Endometrium (tissue), 2 donors: ENCODE data around the gene ZNF223.

Experiments used
- FAIRE-seq: peaks from 2 replicates; lab custom pipeline; 2012; peaks lifted over from hg19 to GRCh38; lab: Jason Lieb, UNC
- donor health status: control.
- donor health status: control.

Gene ZNF223

DNA sequence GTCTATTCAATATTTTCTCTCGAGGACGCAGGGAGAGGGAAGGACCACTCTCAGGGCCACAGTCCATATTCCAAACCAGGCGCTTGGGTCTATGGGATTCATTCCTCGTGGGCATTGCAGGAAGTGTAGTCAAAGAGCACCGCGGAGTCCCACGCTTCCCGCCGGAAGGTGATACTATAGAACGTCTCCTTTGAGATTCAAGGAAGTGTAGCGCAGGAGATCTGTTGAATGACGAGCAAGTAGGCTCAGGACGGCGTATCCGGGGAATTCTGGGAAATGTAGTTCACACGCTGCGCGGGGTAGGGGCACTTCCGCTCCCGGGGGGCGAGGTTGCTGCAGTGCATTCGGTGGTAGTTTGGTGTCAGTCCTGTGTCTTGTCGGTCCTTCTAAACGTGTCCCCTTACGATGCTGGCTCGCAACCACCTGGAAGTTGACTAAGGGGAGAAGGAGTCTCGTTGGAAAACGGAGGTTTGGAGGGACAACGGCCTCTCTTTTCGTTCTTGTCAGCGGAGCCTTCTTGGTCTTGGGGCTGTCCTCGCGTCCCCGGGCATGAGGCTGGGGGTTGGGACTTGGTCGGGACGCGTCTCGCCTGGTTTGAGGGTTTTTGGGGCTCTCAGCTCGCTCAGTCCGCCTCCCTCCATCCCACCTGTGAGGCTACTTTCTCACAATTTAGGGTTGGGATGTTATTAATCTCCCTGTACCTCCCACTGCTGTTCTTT, 20.1 kb downstream of the ZNF223 start, which contains the start of gene ZNF284:
Gene ZNF284, plus strand, starts transcription at position 336 of the 719 bp plus-strand sequence. CDS start 4,231 bp downstream, outside the sequence.
- peak; percentile 55 for FAIRE-seq

DNA sequence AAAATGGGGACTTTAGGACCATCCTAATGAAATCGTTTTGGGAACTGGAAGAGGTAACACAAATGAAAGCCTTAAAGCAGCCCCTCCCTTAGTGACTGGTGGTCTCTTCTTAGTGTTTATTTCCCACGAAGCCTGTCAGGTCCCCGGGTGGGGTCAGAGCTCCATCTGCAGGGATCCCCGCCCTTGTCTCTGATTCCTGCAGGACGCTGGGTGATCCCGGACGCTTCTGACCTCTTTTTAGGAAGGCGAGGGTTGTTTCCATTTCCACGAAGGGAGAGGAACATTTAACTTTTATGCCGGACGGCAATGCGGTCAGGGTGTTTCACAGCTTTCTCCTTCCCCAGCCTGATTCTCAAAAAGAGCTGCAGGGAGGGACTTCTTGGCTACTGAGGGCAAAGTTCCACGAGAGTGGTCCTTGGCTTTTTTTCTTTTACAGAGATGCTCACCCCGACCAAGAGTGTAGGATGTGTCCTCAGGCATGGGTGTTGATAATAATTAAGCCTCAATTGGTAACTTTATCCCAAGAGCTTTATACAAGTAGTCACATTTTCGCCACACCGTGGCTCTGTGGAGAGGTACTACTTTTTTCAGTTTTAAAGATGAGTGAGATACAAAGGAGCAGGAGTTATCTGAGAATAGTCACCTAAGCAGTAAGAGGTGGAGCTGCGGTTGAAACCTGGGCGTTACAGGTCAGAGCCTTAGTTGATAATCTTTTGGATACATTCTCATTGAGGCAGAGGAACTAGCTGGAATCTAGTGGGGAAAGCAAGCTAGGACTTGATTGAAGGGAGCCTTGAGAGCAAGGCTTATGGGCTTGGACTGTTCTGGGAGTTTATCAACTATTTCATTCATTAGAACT, 20.9 kb downstream of the ZNF223 start:
- no peak for FAIRE-seq

DNA sequence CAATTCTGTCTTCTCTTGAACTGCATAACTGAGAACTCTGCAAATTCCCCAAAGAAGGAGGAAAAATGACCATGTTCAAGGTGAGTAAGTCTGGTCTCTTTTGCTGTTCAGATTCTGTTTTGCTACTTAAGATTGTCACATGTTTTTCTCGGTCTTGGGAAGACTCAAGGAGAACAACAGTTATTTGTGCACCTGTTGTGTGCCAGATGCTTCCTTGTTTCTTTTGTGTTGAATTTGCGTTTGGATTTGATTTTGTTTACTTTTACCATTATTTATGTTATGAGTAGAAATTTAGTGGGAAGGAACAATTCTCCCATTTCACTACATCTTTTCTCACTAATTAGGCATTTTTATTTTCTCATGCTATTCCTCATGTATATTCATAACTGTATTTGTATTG, 24.5 kb downstream of the ZNF223 start:
- no peak for FAIRE-seq

DNA sequence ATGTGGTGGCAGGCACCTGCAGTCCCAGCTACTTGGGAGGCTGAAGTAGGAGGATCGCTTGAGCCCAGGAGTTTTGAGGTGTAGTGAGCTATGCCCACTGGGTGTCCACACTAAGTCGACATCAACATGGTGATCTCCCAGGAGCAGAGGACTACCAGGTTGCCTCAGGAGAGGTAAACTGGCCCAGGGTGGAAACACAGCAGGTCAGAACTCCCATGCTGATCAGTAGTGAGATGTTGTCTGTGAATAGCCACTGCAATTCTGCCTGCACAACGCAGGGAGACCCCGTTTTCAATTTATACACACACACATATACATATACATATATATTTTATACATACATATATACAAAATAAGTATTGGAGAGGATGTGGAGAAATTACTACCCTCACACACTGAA, 40.3 kb downstream of the ZNF223 start:
- FAIRE-seq: no peak

DNA sequence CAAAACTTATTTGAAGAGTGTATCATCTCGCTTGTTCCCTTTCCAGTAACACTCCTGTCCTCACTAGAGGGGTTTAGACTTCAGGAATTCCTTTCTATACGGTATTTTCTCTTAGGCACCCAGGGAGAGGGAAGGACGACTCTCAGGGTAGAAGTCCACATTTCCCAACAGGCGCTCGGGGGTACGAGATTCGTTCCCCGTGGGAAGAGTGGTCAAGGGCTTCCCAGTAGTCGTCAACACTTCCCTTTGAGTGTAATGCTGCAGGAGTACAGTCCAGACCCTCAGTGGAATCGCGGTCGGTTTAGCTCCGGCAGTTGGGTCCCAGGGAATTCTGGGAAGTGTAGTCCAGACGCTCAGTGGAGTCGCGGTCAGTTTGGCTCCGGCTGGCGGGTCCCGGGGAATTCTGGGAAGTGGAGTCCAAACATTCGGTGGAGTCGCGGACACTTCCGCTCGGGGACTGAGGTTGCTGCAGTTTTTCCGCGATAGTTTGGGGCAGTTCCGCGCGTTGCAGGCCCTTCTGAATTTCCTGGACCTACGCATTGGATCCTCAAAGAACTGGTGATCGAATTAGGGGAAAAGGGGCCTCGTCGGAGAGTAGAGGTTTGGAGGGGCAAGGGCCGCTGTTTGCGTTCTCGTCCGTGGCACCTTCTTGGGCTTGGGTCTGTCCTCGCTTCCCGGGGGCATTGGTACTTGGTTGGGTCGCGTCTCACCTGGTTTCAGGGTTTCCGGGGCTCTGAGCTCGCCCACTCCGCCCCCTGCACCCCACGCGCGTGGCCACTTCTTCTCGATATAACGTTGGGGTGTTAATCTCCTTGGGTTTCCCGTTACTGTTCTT, 42.3 kb downstream of the ZNF223 start, which contains the start of gene ZNF224:
Gene ZNF224, plus strand, starts transcription at position 431 of the 835 bp plus-strand sequence. CDS start 3,513 bp downstream, outside the sequence.
- peak; percentile 95 for FAIRE-seq

DNA sequence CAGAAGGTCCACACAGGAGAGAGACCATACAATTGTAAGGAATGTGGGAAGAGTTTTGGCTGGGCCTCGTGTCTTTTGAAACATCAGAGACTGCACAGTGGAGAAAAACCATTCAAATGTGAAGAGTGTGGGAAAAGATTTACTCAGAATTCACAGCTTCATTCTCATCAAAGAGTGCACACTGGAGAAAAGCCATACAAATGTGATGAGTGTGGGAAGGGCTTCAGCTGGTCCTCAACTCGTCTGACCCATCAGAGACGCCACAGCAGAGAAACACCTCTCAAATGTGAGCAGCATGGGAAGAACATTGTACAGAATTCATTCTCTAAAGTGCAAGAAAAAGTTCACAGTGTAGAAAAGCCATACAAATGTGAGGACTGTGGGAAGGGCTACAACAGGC, 55.9 kb downstream of the ZNF223 start:
- no peak for FAIRE-seq

DNA sequence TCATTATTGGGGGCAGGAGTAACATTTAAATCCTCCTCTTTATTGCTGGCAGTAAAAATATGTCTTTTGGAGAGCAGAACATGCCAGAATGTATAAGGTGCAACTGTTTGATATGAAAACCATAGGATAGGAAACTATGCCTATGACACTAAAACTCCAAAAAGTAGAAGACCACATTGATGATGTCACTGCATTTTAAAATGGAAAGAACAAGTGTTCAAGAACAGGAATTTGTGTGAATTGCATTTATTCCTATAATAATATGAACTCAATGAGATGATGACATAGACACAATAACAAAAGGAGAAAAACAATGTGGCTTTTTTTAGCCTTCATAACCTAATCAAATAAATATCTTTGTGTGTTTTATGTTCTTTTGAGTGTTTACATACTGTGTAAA, 57.6 kb downstream of the ZNF223 start:
- FAIRE-seq: no peak

DNA sequence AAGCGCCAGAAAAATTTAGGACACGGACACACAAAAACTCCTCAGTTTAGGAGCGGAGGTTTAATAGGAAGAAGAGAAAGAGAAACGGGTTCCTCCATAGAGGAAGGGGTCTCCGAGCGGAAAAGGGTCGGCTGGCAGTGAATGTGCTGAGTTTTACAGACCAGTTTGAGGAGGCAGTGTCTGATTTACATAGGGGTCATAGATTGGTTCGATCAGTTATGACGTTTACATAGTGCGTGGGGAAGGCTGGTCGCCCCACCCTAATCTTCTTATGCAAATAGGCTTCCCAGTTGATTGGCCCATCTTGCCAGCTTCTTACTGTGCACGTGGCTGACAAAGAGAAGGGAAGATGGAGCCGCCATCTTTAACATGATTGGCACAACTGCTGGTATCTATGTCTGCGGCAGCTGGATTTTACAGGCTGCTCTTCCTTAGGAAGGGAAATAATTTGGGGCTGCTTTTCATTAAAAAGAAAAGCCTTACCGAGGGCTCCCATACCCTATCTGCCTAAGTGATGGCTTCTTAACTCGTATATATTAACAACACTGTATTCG, 60.2 kb downstream of the ZNF223 start:
- FAIRE-seq: no peak

DNA sequence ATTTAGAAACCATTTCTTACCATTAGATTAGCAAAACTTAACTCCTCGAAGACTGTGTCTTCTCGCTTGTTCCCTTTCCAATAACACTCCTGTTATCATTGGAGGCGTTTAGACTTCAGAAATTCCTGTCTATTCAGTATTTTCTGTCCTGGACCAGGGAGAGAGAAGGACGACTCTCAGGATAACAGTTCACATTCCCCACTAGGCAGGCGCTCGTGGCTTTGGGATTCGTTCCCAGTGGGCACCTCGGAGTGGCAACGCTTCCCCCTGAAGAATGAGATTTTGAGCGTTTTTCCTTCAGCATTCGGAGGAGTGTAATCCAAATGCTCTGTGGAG, 60.9 kb downstream of the ZNF223 start:
- no peak for FAIRE-seq

DNA sequence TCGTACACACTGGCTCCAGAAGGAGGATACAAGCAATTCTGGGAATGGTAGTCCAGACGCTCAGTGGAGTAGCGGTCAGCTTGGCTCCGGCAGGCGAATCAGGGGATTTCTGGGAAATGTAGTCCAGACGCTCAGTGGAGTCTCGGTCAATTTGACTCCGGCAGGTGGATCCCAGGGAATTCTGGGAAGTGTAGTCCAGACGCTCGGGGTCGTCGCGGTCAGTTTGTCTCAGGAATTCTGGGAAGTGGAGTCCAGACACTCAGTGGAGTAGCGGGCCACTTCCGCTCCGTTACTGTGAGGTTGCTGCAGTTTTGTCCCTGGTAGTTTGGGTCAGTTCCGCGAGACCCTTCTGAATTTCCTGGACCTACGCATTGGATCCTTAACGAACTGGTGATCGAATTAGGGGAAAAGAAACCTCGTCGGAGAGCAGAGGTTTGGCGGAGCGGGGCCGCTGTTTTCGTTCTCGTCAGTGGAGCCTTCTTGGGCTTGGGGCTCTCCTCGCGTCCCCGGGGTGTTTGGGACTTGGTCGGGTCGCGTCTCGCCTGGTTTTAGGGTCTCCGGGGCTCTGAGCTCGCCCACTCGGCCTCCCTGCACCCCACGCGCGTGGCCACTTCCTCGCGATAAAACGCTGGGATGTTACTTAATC, 61.4 kb downstream of the ZNF223 start, which contains the start of gene ZNF225:
Gene ZNF225, plus strand, starts transcription at position 262 of the 646 bp plus-strand sequence. CDS start 2,429 bp downstream, outside the sequence.
- FAIRE-seq: peak; percentile 98

DNA sequence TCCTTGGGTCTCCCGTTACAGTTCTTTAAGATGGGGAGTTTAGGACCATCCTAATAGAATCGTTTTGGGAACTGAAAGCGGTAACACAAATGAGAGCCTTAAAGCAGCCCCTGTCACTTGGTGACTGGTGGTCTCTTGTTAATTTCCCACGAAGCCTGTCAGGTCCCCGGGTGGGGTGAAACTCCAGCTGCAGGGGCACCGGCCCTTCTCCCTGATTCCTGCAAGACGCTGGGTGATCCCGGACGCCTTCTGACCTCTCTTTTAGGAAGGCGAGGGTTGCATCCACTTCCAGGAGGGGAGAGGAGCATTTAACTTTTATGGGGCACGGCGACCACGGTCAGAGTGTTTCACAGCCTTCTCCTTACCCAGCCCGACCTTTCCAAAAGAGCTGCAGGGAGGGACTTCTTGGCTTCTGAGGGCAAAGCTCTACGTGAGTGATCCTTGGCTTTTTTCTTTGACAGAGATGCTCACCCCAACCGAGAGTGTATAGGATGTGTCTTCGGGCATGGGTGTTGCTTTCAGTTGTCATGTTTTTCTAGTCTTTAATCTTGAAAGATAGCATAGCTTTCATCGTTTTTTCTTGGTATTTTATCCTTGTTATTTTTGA, 62.1 kb downstream of the ZNF223 start:
- no peak for FAIRE-seq
